Upper lobe of right lung (tissue), 1 donor: ENCODE results near the gene ATP5F1D. TPM values are rescaled to one million over a fixed set of nuclear protein-coding genes. Genes with fewer than 3 reads are reported as not detected.
"Not testable (repeated sequence)": the region's sequence is repeated elsewhere in the genome, so short reads cannot be mapped to it uniquely, and the experiment has no call there.

Experiments
- ATAC-seq: fragments of 200-7000 bp; cut with Tn5 transposase; one replicate; pipeline ENCODE4 v1.9.1; 2020; ENCODE audit warnings: mild to moderate bottlenecking, moderate library complexity
- DNase-seq: peaks from one replicate; pipeline ENCODE4 v3.0.0-alpha.2; 2020
- H3K27ac ChIP-seq: fragments of 200-600 bp; one replicate; pipeline ENCODE4 v1.8.0; 2022
- H3K27me3 ChIP-seq: fragments of 200-600 bp; one replicate; pipeline ENCODE4 v1.8.0; 2022; ENCODE audit warnings: mild to moderate bottlenecking
- H3K36me3 ChIP-seq: fragments of 200-600 bp; one replicate; pipeline ENCODE4 v1.8.0; 2022
- H3K4me1 ChIP-seq: fragments of 200-600 bp; one replicate; pipeline ENCODE4 v1.8.0; 2022
- H3K4me3 ChIP-seq: fragments of 200-600 bp; one replicate; pipeline ENCODE4 v1.8.0; 2022; ENCODE audit warnings: mild to moderate bottlenecking
- H3K9me3 ChIP-seq: fragments of 200-600 bp; one replicate; pipeline ENCODE4 v1.8.0; 2022
- CTCF ChIP-seq: fragments of 200-600 bp; IDR thresholded peaks from one replicate; pipeline ENCODE4 v1.8.0; 2022; ENCODE audit warnings: antibody characterized with exemption
- intact Hi-C: fragments of 100-400 bp; cut with DNase I; formaldehyde crosslinking; loops from one replicate; pipeline ENCODE4 v1.11.0; 2022
- total RNA-seq: library from RNA; stranded (reverse); fragmentation: NEBNext Ultra II Directional; extraction: Animal tissue kit (Norgen Biotek cat#: 25700); gene quantifications from one replicate; pipeline ENCODE4 v1.2.1, GENCODE V29; 2021
- donor health status: DM: no; HTN: yes; CAD: no; lungs with severe emphysema.

ATP5F1D gene
- total RNA-seq, 1 donor from 2014 or later = 126 TPM

GRCh38 chr19:1244693-1245451 lies 3.3 kb downstream of the ATP5F1D start:
- H3K27me3 ChIP-seq = no peaks in the 10 kb centered on the region
- ATAC-seq (peak; percentile 40), DNase-seq (peak; percentile 92)
- intact Hi-C loops = no loop called here
- H3K4me3 ChIP-seq = peak overlapping the region; percentile 34
- H3K36me3 ChIP-seq = no peaks in the 10 kb centered on the region
- H3K9me3 ChIP-seq = no peaks in the 10 kb centered on the region
- no peak for TF ChIP-seq CTCF
- peak overlapping the region; percentile 83 for H3K27ac ChIP-seq
- peaks cover 60% of the 10 kb centered on the region for H3K4me1 ChIP-seq

- Histone ChIP-seq H3K27ac (peak overlapping the region; percentile 83), H3K27me3 (no peaks in the 10 kb centered on the region), H3K36me3 (no peaks in the 10 kb centered on the region), H3K4me3 (peak overlapping the region; percentile 34), H3K4me1 (peaks cover 56% of the 10 kb centered on the region), H3K9me3 (no peaks in the 10 kb centered on the region)
- DNase-seq (peak; percentile 83), ATAC-seq (no peak)
- intact Hi-C loops = no loop called here
- no peak for TF ChIP-seq CTCF
Observed at GRCh38 chr19:1245494-1246264, 4.1 kb downstream of the ATP5F1D start.

GRCh38 chr19:1246265-1247087 lies 4.9 kb downstream of the ATP5F1D start:
- DNase-seq, intact Hi-C loops: not testable (repeated sequence)
- H3K27ac ChIP-seq = peak overlapping the region; percentile 98

GRCh38 chr19:1247748-1248138 lies 6.2 kb downstream of the ATP5F1D start:
- TF ChIP-seq CTCF = no peak
- Histone ChIP-seq H3K36me3 (peaks cover 4% of the 10 kb centered on the region), H3K4me1 (peaks cover 42% of the 10 kb centered on the region), H3K4me3 (peak overlapping the region; percentile 81), H3K27me3 (no peaks in the 10 kb centered on the region), H3K9me3 (no peaks in the 10 kb centered on the region), H3K27ac (peak overlapping the region; percentile 98)
- DNase-seq = no peak
- intact Hi-C loops = no loop called here
- ATAC-seq = no peak

More at GRCh38 chr19:1246265-1247087, 4.9 kb downstream of the ATP5F1D start:
- not testable (repeated sequence) for H3K9me3 ChIP-seq, H3K36me3 ChIP-seq, ATAC-seq, H3K4me3 ChIP-seq, H3K27me3 ChIP-seq
- peaks cover 49% of the 10 kb centered on the region for H3K4me1 ChIP-seq

GRCh38 chr19:1248139-1248785 lies 6.7 kb downstream of the ATP5F1D start, which contains the start of gene MIDN:
MIDN (plus strand) TSS chr19:1248583; CDS start chr19:1250297, 1,714 bp downstream.
- Histone ChIP-seq H3K4me1 (peaks cover 37% of the 10 kb centered on the region), H3K36me3 (peaks cover 4% of the 10 kb centered on the region), H3K27me3 (no peaks in the 10 kb centered on the region), H3K4me3 (peak within 1 kb of the TSS; percentile 81), H3K27ac (peak within 1 kb of the TSS; percentile 98), H3K9me3 (no peaks in the 10 kb centered on the region)
- TF ChIP-seq CTCF = peak; percentile 48
- DNase-seq (peak; percentile 95), ATAC-seq (peak; percentile 30)
- intact Hi-C loops = no loop called here
